ENCODE data around the gene MSRB3. TPM values are rescaled to one million over a fixed set of nuclear protein-coding genes. Genes with fewer than 3 reads are reported as not detected.

Gene MSRB3
- total RNA-seq, 1 donor from 2014 or later, result 52.5 TPM

DNA sequence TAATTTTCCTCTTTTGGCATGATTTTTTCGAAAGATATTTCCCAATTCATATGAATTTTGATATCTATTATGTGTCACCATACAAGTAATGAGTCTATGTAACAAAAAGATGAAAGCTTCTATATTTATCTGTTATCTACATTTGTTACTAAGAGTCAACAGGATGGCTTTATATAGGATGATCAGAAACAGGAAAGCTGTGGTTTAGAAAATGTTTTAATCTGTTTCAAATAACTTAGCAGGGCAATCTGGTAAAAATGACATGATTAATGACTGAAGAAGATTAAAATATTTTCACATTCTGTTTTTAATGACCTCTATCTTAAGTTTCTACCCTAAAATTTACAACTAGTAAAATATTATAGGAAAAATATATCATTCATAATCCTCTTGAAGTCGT lies 105.8 kb downstream of the MSRB3 start:
- Histone ChIP-seq H3K4me1 (no peaks in the 10 kb centered on the region), H3K36me3 (no peaks in the 10 kb centered on the region), H3K27ac (no peak overlapping the region), H3K27me3 (no peaks in the 10 kb centered on the region), H3K4me3 (no peak overlapping the region), H3K9me3 (no peaks in the 10 kb centered on the region)
- intact Hi-C loops (cut with DNase I), result no loop called here
- no peak for DNase-seq (ENCODE audit: extremely low spot score in 2 of 2)
- no peak for TF ChIP-seq POLR2AphosphoS5 (IDR thresholded peaks at IDR 0.05; ENCODE audit: insufficient read depth in 1 of 2, low read depth in 1 of 2)
- no peak for TF ChIP-seq POLR2A (IDR thresholded peaks at IDR 0.05)
- TF ChIP-seq, protein P1, sequence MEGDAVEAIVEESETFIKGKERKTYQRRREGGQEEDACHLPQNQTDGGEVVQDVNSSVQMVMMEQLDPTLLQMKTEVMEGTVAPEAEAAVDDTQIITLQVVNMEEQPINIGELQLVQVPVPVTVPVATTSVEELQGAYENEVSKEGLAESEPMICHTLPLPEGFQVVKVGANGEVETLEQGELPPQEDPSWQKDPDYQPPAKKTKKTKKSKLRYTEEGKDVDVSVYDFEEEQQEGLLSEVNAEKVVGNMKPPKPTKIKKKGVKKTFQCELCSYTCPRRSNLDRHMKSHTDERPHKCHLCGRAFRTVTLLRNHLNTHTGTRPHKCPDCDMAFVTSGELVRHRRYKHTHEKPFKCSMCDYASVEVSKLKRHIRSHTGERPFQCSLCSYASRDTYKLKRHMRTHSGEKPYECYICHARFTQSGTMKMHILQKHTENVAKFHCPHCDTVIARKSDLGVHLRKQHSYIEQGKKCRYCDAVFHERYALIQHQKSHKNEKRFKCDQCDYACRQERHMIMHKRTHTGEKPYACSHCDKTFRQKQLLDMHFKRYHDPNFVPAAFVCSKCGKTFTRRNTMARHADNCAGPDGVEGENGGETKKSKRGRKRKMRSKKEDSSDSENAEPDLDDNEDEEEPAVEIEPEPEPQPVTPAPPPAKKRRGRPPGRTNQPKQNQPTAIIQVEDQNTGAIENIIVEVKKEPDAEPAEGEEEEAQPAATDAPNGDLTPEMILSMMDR (IDR thresholded peaks at IDR 0.05), result no peak

DNA sequence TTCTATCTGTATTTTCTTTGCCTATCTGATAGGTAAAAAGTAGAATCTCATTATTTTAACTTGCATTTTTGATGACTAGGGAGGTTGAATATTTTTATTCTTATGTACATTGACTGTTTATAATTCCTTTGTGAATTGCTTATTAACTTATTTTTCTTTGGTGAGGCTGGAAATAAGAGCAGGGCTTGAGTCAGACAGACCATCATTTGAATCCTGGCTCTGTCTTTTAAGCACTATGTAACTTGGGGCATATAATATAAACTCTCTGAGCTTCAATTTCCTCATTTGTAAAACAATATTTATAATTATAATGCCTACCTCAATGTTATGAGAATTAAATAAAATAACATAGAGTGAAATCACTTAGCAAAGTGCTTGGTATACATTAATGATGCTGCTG lies 108.9 kb downstream of the MSRB3 start:
- TF ChIP-seq, protein P1 (IDR thresholded peaks at IDR 0.05), result no peak
- TF ChIP-seq POLR2A (IDR thresholded peaks at IDR 0.05) (no peak), POLR2AphosphoS5 (IDR thresholded peaks at IDR 0.05; ENCODE audit: insufficient read depth in 1 of 2, low read depth in 1 of 2) (no peak)
- Histone ChIP-seq H3K4me1 (no peaks in the 10 kb centered on the region), H3K4me3 (no peak overlapping the region), H3K9me3 (no peaks in the 10 kb centered on the region), H3K27me3 (no peaks in the 10 kb centered on the region), H3K27ac (no peak overlapping the region), H3K36me3 (no peaks in the 10 kb centered on the region)
- DNase-seq (ENCODE audit: extremely low spot score in 2 of 2), result no peak
- intact Hi-C loops (cut with DNase I), result no loop called here

DNA sequence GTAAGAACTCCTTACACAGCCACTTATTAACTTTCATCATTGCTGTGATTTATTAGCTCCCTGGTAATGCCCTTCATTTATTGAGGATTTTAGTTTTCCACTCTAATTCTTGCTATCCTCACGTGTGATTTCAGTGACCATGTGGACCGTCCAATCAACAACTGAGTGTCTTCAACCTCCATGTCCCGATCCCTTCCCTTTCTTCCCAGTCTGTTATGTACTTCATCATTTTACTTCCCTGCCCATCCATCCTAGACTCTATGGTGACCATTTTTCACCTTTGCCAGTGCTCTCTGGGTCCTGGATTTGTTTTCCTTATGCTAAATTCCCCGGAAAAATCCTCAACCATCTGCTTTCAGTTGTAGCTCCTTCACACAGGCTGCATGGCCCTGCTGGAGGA lies 111.0 kb downstream of the MSRB3 start:
- intact Hi-C loops (cut with DNase I), result no loop called here
- Histone ChIP-seq H3K4me3 (no peak overlapping the region), H3K4me1 (no peaks in the 10 kb centered on the region), H3K9me3 (no peaks in the 10 kb centered on the region), H3K36me3 (no peaks in the 10 kb centered on the region), H3K27ac (no peak overlapping the region), H3K27me3 (no peaks in the 10 kb centered on the region)
- TF ChIP-seq POLR2AphosphoS5 (IDR thresholded peaks at IDR 0.05; ENCODE audit: insufficient read depth in 1 of 2, low read depth in 1 of 2) (no peak), POLR2A (IDR thresholded peaks at IDR 0.05) (no peak)
- TF ChIP-seq, protein P1 (IDR thresholded peaks at IDR 0.05), result no peak
- no peak for DNase-seq (ENCODE audit: extremely low spot score in 2 of 2)

DNA sequence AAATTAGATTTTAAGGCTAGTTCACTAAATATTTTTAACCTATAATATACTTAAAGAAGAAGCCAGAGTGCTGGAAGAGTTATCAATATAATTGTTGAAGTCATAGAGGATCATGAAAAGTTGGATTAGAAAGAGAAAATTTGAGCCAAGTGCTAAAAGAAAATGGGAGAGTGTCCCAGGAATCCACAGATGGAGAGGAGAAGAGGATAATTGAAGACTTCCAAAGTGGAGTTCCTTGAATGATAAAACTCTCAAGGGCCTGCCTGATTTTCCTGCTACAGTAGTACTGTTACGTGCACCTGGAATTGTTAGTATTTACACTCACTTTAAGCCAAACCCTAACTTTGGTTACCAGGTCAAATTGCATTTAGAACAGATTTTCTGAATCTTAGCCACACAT lies 113.2 kb downstream of the MSRB3 start:
- Histone ChIP-seq H3K36me3 (no peaks in the 10 kb centered on the region), H3K9me3 (no peaks in the 10 kb centered on the region), H3K27ac (no peak overlapping the region), H3K4me1 (no peaks in the 10 kb centered on the region), H3K27me3 (no peaks in the 10 kb centered on the region), H3K4me3 (no peak overlapping the region)
- TF ChIP-seq POLR2A (IDR thresholded peaks at IDR 0.05) (no peak), POLR2AphosphoS5 (IDR thresholded peaks at IDR 0.05; ENCODE audit: insufficient read depth in 1 of 2, low read depth in 1 of 2) (no peak)
- TF ChIP-seq, protein P1 (IDR thresholded peaks at IDR 0.05), result no peak
- no peak for DNase-seq (ENCODE audit: extremely low spot score in 2 of 2)
- intact Hi-C loops (cut with DNase I), result no loop called here

DNA sequence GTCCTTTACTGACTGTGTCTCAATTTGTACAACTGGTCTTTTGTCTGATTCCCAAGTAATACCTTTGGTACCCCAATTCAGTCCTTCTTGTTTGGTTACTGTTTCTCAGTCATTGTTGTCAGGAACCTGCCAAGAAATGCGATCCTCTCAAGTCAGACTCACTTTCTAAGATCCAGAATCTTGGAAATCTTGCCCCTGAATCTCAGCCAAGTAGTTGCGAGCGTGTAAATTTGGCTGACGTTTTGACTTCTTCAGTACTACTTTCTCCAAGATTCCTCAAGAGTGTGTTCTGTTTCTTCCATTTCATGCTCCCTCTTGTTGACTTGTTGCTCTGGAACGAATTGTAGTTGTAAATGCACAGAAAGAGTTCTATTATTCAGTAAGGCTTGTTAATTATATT lies 114.0 kb downstream of the MSRB3 start:
- Histone ChIP-seq H3K9me3 (no peaks in the 10 kb centered on the region), H3K4me3 (no peak overlapping the region), H3K27me3 (no peaks in the 10 kb centered on the region), H3K36me3 (no peaks in the 10 kb centered on the region), H3K27ac (no peak overlapping the region), H3K4me1 (no peaks in the 10 kb centered on the region)
- intact Hi-C loops (cut with DNase I), result no loop called here
- TF ChIP-seq, protein P1 (IDR thresholded peaks at IDR 0.05), result no peak
- no peak for TF ChIP-seq POLR2A (IDR thresholded peaks at IDR 0.05)
- no peak for TF ChIP-seq POLR2AphosphoS5 (IDR thresholded peaks at IDR 0.05; ENCODE audit: insufficient read depth in 1 of 2, low read depth in 1 of 2)
- no peak for DNase-seq (ENCODE audit: extremely low spot score in 2 of 2)
